ENCODE data around the gene PRSS48.

DNA sequence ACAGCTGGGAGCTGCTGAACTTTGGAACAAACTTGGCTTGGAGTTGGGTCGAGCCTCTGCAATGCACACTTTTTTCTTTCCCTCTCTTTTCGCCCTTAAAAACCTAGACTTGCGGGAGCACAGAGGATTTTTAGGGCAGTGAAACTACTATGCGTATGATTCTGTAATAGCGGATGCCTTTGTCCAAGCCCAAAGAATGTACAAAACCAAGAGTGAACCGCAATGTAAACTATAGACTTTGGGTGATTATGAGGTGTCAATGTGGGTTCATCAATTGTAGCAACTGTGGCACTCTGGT is 48.9 kb downstream of the PRSS48 start:
- TF ChIP-seq, protein P1, sequence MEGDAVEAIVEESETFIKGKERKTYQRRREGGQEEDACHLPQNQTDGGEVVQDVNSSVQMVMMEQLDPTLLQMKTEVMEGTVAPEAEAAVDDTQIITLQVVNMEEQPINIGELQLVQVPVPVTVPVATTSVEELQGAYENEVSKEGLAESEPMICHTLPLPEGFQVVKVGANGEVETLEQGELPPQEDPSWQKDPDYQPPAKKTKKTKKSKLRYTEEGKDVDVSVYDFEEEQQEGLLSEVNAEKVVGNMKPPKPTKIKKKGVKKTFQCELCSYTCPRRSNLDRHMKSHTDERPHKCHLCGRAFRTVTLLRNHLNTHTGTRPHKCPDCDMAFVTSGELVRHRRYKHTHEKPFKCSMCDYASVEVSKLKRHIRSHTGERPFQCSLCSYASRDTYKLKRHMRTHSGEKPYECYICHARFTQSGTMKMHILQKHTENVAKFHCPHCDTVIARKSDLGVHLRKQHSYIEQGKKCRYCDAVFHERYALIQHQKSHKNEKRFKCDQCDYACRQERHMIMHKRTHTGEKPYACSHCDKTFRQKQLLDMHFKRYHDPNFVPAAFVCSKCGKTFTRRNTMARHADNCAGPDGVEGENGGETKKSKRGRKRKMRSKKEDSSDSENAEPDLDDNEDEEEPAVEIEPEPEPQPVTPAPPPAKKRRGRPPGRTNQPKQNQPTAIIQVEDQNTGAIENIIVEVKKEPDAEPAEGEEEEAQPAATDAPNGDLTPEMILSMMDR (IDR thresholded peaks at IDR 0.05; ENCODE audit: borderline replicate concordance, extremely low read depth, low read length, poor library complexity, severe bottlenecking): no peak
- no peak for TF ChIP-seq EZH2 (IDR thresholded peaks at IDR 0.05; ENCODE audit: borderline replicate concordance, low read depth, low read length, severe bottlenecking)

All from DND-41 (cell line).